Ammon's horn (tissue), 1 donor: ENCODE data around the gene AKAP9.
"Not testable (repeated sequence)": the region's sequence is repeated elsewhere in the genome, so short reads cannot be mapped to it uniquely, and the experiment has no call there.

ENCODE experiments used
- DNase-seq: peaks from one replicate; pipeline ENCODE4 v3.0.0-alpha.2; 2016; ENCODE audit warnings: low spot score

The AKAP9 gene

GRCh38 chr7:91946549-91946948 lies 5.9 kb downstream of the AKAP9 start:
- peak; percentile 11 for DNase-seq

- no peak for DNase-seq
These were observed 7.3 kb downstream of the AKAP9 start for GRCh38 chr7:91947948-91948347.

GRCh38 chr7:91949221-91950009 lies 8.8 kb downstream of the AKAP9 start:
- DNase-seq: no peak

- DNase-seq: no peak
These were observed 13.0 kb downstream of the AKAP9 start for GRCh38 chr7:91953618-91954017.

- DNase-seq: not testable (repeated sequence)
These were observed 15.8 kb downstream of the AKAP9 start for GRCh38 chr7:91956464-91956863.

GRCh38 chr7:91957232-91957631 lies 16.6 kb downstream of the AKAP9 start:
- DNase-seq: no peak

- no peak for DNase-seq
These were observed 17.2 kb downstream of the AKAP9 start for GRCh38 chr7:91957823-91958222.

- DNase-seq: no peak
These were observed 18.4 kb downstream of the AKAP9 start for GRCh38 chr7:91959023-91959422.

- no peak for DNase-seq
These were observed 21.2 kb downstream of the AKAP9 start for GRCh38 chr7:91961816-91962215.

- DNase-seq: no peak
These were observed 21.8 kb downstream of the AKAP9 start for GRCh38 chr7:91962419-91962818.

GRCh38 chr7:91967513-91967912 lies 26.9 kb downstream of the AKAP9 start:
- DNase-seq: not testable (repeated sequence)

GRCh38 chr7:91973639-91974038 lies 33.0 kb downstream of the AKAP9 start:
- DNase-seq: peak; percentile 5

- DNase-seq: no peak
These were observed 33.4 kb downstream of the AKAP9 start for GRCh38 chr7:91974066-91974465.

GRCh38 chr7:91976743-91977142 lies 36.1 kb downstream of the AKAP9 start:
- no peak for DNase-seq

- no peak for DNase-seq
These were observed 38.9 kb downstream of the AKAP9 start for GRCh38 chr7:91979590-91979989.

GRCh38 chr7:91982352-91982751 lies 41.7 kb downstream of the AKAP9 start:
- not testable (repeated sequence) for DNase-seq

- no peak for DNase-seq
These were observed 47.6 kb downstream of the AKAP9 start for GRCh38 chr7:91988213-91988612.

- no peak for DNase-seq
These were observed 53.3 kb downstream of the AKAP9 start for GRCh38 chr7:91993976-91994375.

GRCh38 chr7:91995391-91996105 lies 54.9 kb downstream of the AKAP9 start:
- DNase-seq: no peak

GRCh38 chr7:91999631-92000565 lies 59.2 kb downstream of the AKAP9 start:
- no peak for DNase-seq

- DNase-seq: no peak
These were observed 62.1 kb downstream of the AKAP9 start for GRCh38 chr7:92002720-92003119.

- DNase-seq: no peak
These were observed 65.4 kb downstream of the AKAP9 start for GRCh38 chr7:92006046-92006445.
